K562 (cell line): ENCODE measurements around the gene FKRP. TPM values are rescaled to one million over a fixed set of nuclear protein-coding genes. Genes with fewer than 3 reads are reported as not detected.

Experiments
- ARHGAP35 ChIP-seq: fragments of 450-650 bp; IDR thresholded peaks from 2 replicates; pipeline ENCODE4 v1.6.1; 2018; ENCODE audit not compliant: partially characterized antibody
- CHD2 ChIP-seq: IDR thresholded peaks from 2 replicates; pipeline ENCODE4 v1.6.1; 2011; ENCODE audit warnings: low read depth, low read length
- CTBP1 ChIP-seq: fragments of 450-650 bp; IDR thresholded peaks from 2 replicates; pipeline ENCODE4 v1.6.1; 2016; ENCODE audit warnings: borderline replicate concordance
- ELF1 ChIP-seq: fragments of 200-800 bp; sonication (Bioruptor generic); IDR thresholded peaks from 2 replicates; pipeline ENCODE4 v1.6.1; 2016; ENCODE audit warnings: missing genetic modification characterization, missing compliant biosample characterization
- FOXJ3 ChIP-seq: sonication (generic); formaldehyde crosslinking; IDR thresholded peaks from 2 replicates; pipeline ENCODE4 v1.4.0; 2020; ENCODE audit warnings: mild to moderate bottlenecking, missing genetic modification reagents
- FUS ChIP-seq: fragments of 200-400 bp; formaldehyde crosslinking; optimal IDR thresholded peaks from 2 replicates; pipeline ENCODE3; 2017; ENCODE audit warnings: low read depth, low read length
- GATAD2B ChIP-seq: fragments of 450-650 bp; IDR thresholded peaks from 2 replicates; pipeline ENCODE4 v1.6.1; 2017; ENCODE audit warnings: mild to moderate bottlenecking, borderline replicate concordance
- KDM4B ChIP-seq, 2 experiments: fragments of 450-650 bp in 1 of 2; sonication (generic) in 1 of 2; IDR thresholded peaks; 2 replicates each; pipeline ENCODE4 v1.6.1; 2016 to 2017; ENCODE audit warnings: borderline replicate concordance in 2 of 2, antibody characterized with exemption in 1 of 2, low read depth in 1 of 2, mild to moderate bottlenecking in 1 of 2
- MECOM ChIP-seq: fragments of 250-450 bp; sonication (Bioruptor Pico); IDR thresholded peaks from 2 replicates; pipeline ENCODE4 v1.8.0; 2022; ENCODE audit warnings: inconsistent platforms
- MNT ChIP-seq, 2 experiments: fragments of 450-650 bp; conservative IDR thresholded peaks; 2 replicates each; pipeline ENCODE4 v1.6.1; 2017; ENCODE audit warnings: mild to moderate bottlenecking in 2 of 2, moderate library complexity in 2 of 2
- MYC ChIP-seq, 2 experiments: fragments of 250-450 bp in 1 of 2; sonication (Bioruptor Pico) in 1 of 2; IDR thresholded peaks; 2 replicates each; pipeline versions ENCODE4 v1.5.1 to v1.6.1; 2012 to 2021; ENCODE audit warnings: low read depth in 2 of 2, borderline replicate concordance in 1 of 2, improper control_type of control experiment in 1 of 2, low read length in 1 of 2, mild to moderate bottlenecking in 1 of 2, moderate library complexity in 1 of 2
- NR4A1 ChIP-seq, 2 experiments: fragments of 250-450 bp in 1 of 2; fragments of 450-650 bp in 1 of 2; sonication (Bioruptor Pico) in 1 of 2; IDR thresholded peaks; 2 replicates each; pipeline versions ENCODE4 v1.4.0 to v1.6.1; 2016 to 2020; ENCODE audit warnings: mild to moderate bottlenecking in 2 of 2, missing compliant biosample characterization in 1 of 2, missing genetic modification characterization in 1 of 2, moderate library complexity in 1 of 2
- PTTG1 ChIP-seq: fragments of 450-650 bp; IDR thresholded peaks from 2 replicates; pipeline ENCODE4 v1.6.1; 2016; ENCODE audit warnings: low read depth, mild to moderate bottlenecking, missing genetic modification characterization, missing compliant biosample characterization
- RBM14 ChIP-seq: fragments of 200-400 bp; formaldehyde crosslinking; IDR thresholded peaks from 2 replicates; pipeline ENCODE4 v1.6.1; 2018; ENCODE audit warnings: low read depth, mild to moderate bottlenecking, low read length, moderate library complexity, borderline replicate concordance; ENCODE audit not compliant: insufficient read depth
- XRCC5 ChIP-seq: fragments of 200-400 bp; formaldehyde crosslinking; IDR thresholded peaks from 2 replicates; pipeline ENCODE4 v1.6.1; 2017; ENCODE audit warnings: low read depth, mild to moderate bottlenecking, low read length
- ZBTB2 ChIP-seq: fragments of 450-650 bp; IDR thresholded peaks from 2 replicates; pipeline ENCODE4 v1.6.1; 2016; ENCODE audit warnings: antibody characterized with exemption
- ZBTB8A ChIP-seq: fragments of 450-650 bp; IDR thresholded peaks from 2 replicates; pipeline ENCODE4 v1.6.1; 2018; ENCODE audit warnings: mild to moderate bottlenecking, moderate library complexity; ENCODE audit not compliant: partially characterized antibody
- ZNF584 ChIP-seq: fragments of 200-800 bp; sonication (Bioruptor generic); IDR thresholded peaks from 2 replicates; pipeline ENCODE4 v1.6.1; 2016; ENCODE audit warnings: low read depth, mild to moderate bottlenecking, missing genetic modification characterization, missing compliant biosample characterization
- ZNF830 ChIP-seq: fragments of 250-450 bp; sonication (Bioruptor Pico); IDR thresholded peaks from 2 replicates; pipeline ENCODE4 v1.5.0; 2021; ENCODE audit warnings: mild to moderate bottlenecking
- ZSCAN29 ChIP-seq: fragments of 450-650 bp; IDR thresholded peaks from 2 replicates; pipeline ENCODE4 v1.6.1; 2017
- polyA plus RNA-seq, 8 experiments: library from polyadenylated mRNA; depleted of rRNA in 4 of 8; stranded (reverse) in 5 of 8; unstranded in 3 of 8; fragments of >200 nt; fragmentation: Nextera tagmentation in 2 of 8; fragmentation: Illumina TruSeq in 1 of 8; extraction: Ambion mirVana in 2 of 8; extraction: Trizol in 1 of 8; gene quantifications; 2 replicates each; pipeline versions ENCODE4 v1.2.1 to v1.2.3, GENCODE V29; 2011 to 2014; ENCODE audit warnings: inconsistent platforms in 1 of 8, missing spikeins in 1 of 8
- total RNA-seq, 7 experiments: library from RNA; depleted of rRNA in 6 of 7; stranded (reverse); fragments of >200 nt in 6 of 7; fragmentation: Illumina TruSeq in 2 of 7; extraction: Trizol in 2 of 7; gene quantifications; 2 replicates each; pipeline versions ENCODE4 v1.2.1 to v1.2.3, GENCODE V29; 2011 to 2021; ENCODE audit warnings: low replicate concordance in 1 of 7
- TF ChIP-seq, protein P1 (sequence below): fragments of 250-450 bp; sonication (Bioruptor Pico); IDR thresholded peaks from 2 replicates; pipeline ENCODE4 v1.4.0; 2020; ENCODE audit warnings: mild to moderate bottlenecking, moderate library complexity
- TF ChIP-seq, protein P2 (sequence below): IDR thresholded peaks from 3 replicates; pipeline ENCODE4 v1.6.1; 2011; ENCODE audit warnings: borderline replicate concordance, mild to moderate bottlenecking; ENCODE audit not compliant: insufficient read length, insufficient read depth

FKRP gene
- total and polyA plus RNA-seq, 9 of the 15 experiments (the other 6 are each of a cell fraction or from before 2014, with no cell fraction given): 0.68 to 16.1 (median 6.5) TPM

DNA sequence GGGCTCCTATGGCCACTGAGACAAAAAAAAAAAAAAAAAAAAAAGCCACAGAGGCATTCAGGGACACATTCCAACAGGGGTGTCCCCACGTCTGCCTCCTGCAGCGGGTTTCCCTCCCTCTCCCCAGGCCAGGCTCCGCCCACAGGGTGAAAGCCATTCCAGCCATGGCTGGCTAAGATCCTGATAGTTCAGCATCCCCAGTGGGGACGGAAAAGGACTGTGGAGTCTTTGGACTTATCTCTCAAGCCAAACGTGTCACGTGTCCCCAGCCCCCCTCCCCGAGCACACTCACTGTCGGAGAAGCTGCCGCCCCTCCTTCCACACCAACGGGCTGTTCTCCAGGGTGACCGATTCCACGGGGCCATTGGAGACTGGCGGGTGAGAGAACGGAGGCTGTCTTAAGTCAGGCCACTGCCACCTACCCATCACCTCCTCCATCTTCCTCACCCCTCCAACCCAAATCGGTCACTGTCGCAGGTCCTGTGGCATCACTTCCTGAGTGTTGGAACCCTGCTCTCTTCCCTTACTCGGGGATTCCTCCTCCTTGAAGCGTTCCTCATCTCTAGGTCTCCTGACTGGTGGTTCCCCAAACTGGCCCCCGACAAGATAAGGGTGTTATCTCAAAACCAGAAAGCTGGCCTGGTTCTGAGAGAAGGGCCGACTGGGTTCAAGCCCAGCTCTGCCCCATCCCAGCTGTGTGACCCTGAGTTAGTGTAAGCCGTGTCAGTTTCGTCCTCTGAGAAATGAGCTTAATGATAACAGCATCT lies 9.1 kb upstream of the FKRP start (continued):
- TF ChIP-seq ZNF830 (CRISPR knock-in tag) (no peak), XRCC5 (no peak; the same call in 1 of the 2 replicates), ARHGAP35 (no peak), MNT (conservative IDR thresholded peaks at IDR 0.05) (peak; percentile 62 to 76; a peak in 3 of 4 replicates), MYC (IDR thresholded peaks at IDR 0.05; ENCODE audit: low read depth, low read length) (no peak), MYC (CRISPR knock-in tag; IDR thresholded peaks at IDR 0.05; ENCODE audit: borderline replicate concordance, low read depth) (no peak), MECOM (CRISPR knock-in tag) (peak; percentile 89), FUS (no peak), NR4A1 (CRISPR knock-in tag; IDR thresholded peaks at IDR 0.05) (no peak), NR4A1 (tag; IDR thresholded peaks at IDR 0.05) (no peak), ELF1 (tag) (0 out of 2 replicates have a peak, but pooled peaks have one; percentile 12), PTTG1 (no peak), ZBTB8A (no peak), ZNF584 (CRISPR knock-in tag) (peak; percentile 72), KDM4B (IDR thresholded peaks at IDR 0.05; ENCODE audit: borderline replicate concordance in 2 of 2, low read depth in 1 of 2) (no peak), CTBP1 (peak; percentile 97), FOXJ3 (no peak), ZSCAN29 (no peak), CHD2 (no peak), GATAD2B (no peak), ZBTB2 (peak; percentile 68; the same call in 1 of the 2 replicates), RBM14 (no peak)
- TF ChIP-seq, protein P1, sequence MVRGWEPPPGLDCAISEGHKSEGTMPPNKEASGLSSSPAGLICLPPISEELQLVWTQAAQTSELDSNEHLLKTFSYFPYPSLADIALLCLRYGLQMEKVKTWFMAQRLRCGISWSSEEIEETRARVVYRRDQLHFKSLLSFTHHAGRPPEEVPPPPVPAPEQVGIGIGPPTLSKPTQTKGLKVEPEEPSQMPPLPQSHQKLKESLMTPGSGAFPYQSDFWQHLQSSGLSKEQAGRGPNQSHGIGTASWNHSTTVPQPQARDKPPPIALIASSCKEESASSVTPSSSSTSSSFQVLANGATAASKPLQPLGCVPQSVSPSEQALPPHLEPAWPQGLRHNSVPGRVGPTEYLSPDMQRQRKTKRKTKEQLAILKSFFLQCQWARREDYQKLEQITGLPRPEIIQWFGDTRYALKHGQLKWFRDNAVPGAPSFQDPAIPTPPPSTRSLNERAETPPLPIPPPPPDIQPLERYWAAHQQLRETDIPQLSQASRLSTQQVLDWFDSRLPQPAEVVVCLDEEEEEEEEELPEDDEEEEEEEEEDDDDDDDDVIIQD (CRISPR knock-in tag): no peak
- TF ChIP-seq, protein P2, sequence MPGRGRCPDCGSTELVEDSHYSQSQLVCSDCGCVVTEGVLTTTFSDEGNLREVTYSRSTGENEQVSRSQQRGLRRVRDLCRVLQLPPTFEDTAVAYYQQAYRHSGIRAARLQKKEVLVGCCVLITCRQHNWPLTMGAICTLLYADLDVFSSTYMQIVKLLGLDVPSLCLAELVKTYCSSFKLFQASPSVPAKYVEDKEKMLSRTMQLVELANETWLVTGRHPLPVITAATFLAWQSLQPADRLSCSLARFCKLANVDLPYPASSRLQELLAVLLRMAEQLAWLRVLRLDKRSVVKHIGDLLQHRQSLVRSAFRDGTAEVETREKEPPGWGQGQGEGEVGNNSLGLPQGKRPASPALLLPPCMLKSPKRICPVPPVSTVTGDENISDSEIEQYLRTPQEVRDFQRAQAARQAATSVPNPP: no peak
